GM12875 (cell line): ENCODE results near the gene ZNF32.

Experiments used
- H3K4me3 ChIP-seq: one replicate; pipeline ENCODE4 v1.5.1; 2011; ENCODE audit warnings: low read depth, low read length, control low read depth
- CTCF ChIP-seq: IDR thresholded peaks from 2 replicates; pipeline ENCODE4 v1.5.1; 2011; ENCODE audit warnings: low read depth, mild to moderate bottlenecking, control low read depth, inconsistent platforms, low read length, moderate library complexity, borderline replicate concordance; ENCODE audit not compliant: insufficient read depth

The ZNF32 gene

GRCh38 chr10:43658227-43658626 is 9.5 kb upstream of the ZNF32 start:
- H3K4me3 ChIP-seq = no peak overlapping the region
- TF ChIP-seq CTCF = no peak

GRCh38 chr10:43655311-43655710 is 6.6 kb upstream of the ZNF32 start:
- H3K4me3 ChIP-seq = no peak overlapping the region
- no peak for TF ChIP-seq CTCF

GRCh38 chr10:43653746-43654145 is 5.1 kb upstream of the ZNF32 start:
- no peak for TF ChIP-seq CTCF
- H3K4me3 ChIP-seq = no peak overlapping the region

- H3K4me3 ChIP-seq = peak overlapping the region; percentile 79
- no peak for TF ChIP-seq CTCF
Observed at GRCh38 chr10:43649185-43649523, 473 bp upstream of the ZNF32 start.

- H3K4me3 ChIP-seq = peak overlapping the region; percentile 79
- no peak for TF ChIP-seq CTCF
Observed at GRCh38 chr10:43648095-43648397, 635 bp downstream of the ZNF32 start.

- H3K4me3 ChIP-seq = no peak overlapping the region
- no peak for TF ChIP-seq CTCF
Observed at GRCh38 chr10:43647576-43647975, 1.1 kb downstream of the ZNF32 start.

GRCh38 chr10:43645866-43646265 is 2.8 kb downstream of the ZNF32 start:
- no peak overlapping the region for H3K4me3 ChIP-seq

More at GRCh38 chr10:43645866-43646265, 2.8 kb downstream of the ZNF32 start:
- no peak for TF ChIP-seq CTCF
